GM06990 (cell line): ENCODE results near the gene ENDOG.

Experiments used
- DNase-seq: peaks from one replicate; pipeline ENCODE4 v3.0.0-alpha.2; 2011; ENCODE audit not compliant: insufficient read length; ENCODE audit errors: extremely low read depth
- H3K27me3 ChIP-seq: replicated peaks from 2 replicates; pipeline ENCODE4 v1.6.0; 2011; ENCODE audit warnings: low read length; ENCODE audit not compliant: control insufficient read depth, insufficient read depth
- H3K36me3 ChIP-seq: 2 replicates; pipeline ENCODE4 v1.5.1; 2011; ENCODE audit warnings: low read length; ENCODE audit not compliant: control insufficient read depth, insufficient read depth
- H3K4me3 ChIP-seq: replicated peaks from 2 replicates; pipeline ENCODE4 v1.5.1; 2011; ENCODE audit warnings: low read depth, mild to moderate bottlenecking, control low read depth, low read length
- CTCF ChIP-seq: IDR thresholded peaks from 2 replicates; pipeline ENCODE4 v1.5.1; 2011; ENCODE audit warnings: low read length, control low read depth, mild to moderate bottlenecking, inconsistent platforms; ENCODE audit not compliant: insufficient read depth, poor library complexity, severe bottlenecking

ENDOG gene

GRCh38 chr9:128818839-128819715, 777 bp downstream of the ENDOG start:
- no peak for TF ChIP-seq CTCF
- peak; percentile 75 for DNase-seq
- Histone ChIP-seq H3K27me3 (no peaks in the 10 kb centered on the region), H3K4me3 (peak overlapping the region; percentile 75), H3K36me3 (peaks cover 19% of the 10 kb centered on the region)

- peaks cover 27% of the 10 kb centered on the region for H3K36me3 ChIP-seq
- no peak for DNase-seq
- TF ChIP-seq CTCF: no peak
- H3K27me3 ChIP-seq: no peaks in the 10 kb centered on the region
- no peak overlapping the region for H3K4me3 ChIP-seq
Measured at GRCh38 chr9:128819716-128820664, 1.7 kb downstream of the ENDOG start.

GRCh38 chr9:128820665-128821583, 2.6 kb downstream of the ENDOG start:
- no peak for TF ChIP-seq CTCF
- DNase-seq: no peak
- peaks cover 31% of the 10 kb centered on the region for H3K36me3 ChIP-seq
- H3K27me3 ChIP-seq: no peaks in the 10 kb centered on the region
- no peak overlapping the region for H3K4me3 ChIP-seq

- Histone ChIP-seq H3K27me3 (no peaks in the 10 kb centered on the region), H3K4me3 (no peak overlapping the region), H3K36me3 (peaks cover 35% of the 10 kb centered on the region)
- no peak for DNase-seq
- TF ChIP-seq CTCF: no peak
Measured at GRCh38 chr9:128821584-128822406, 3.5 kb downstream of the ENDOG start.
